NAMALWA (cell line): ENCODE measurements around the gene SOX6.

Experiments
- DNase-seq: peaks from one replicate; pipeline ENCODE4 v3.0.0-alpha.2; 2015; ENCODE audit warnings: low spot score

SOX6 gene

GRCh38 chr11:16364254-16364653 lies 7.9 kb upstream of the SOX6 start:
- DNase-seq = no peak

- DNase-seq = no peak
Measured at GRCh38 chr11:16363706-16364105, 7.4 kb upstream of the SOX6 start.

GRCh38 chr11:16361108-16361865 lies 4.9 kb upstream of the SOX6 start:
- DNase-seq = no peak

GRCh38 chr11:16359369-16359768 lies 3.0 kb upstream of the SOX6 start:
- no peak for DNase-seq

GRCh38 chr11:16358726-16359125 lies 2.4 kb upstream of the SOX6 start:
- no peak for DNase-seq

- no peak for DNase-seq
Measured at GRCh38 chr11:16357775-16358174, 1.4 kb upstream of the SOX6 start.

- no peak for DNase-seq
Measured at GRCh38 chr11:16356761-16357393, 531 bp upstream of the SOX6 start.

GRCh38 chr11:16352707-16353106 lies 3.6 kb downstream of the SOX6 start:
- DNase-seq = no peak

GRCh38 chr11:16350125-16350524 lies 6.2 kb downstream of the SOX6 start:
- DNase-seq = no peak

- DNase-seq = no peak
Measured at GRCh38 chr11:16347928-16348685, 8.2 kb downstream of the SOX6 start.

- DNase-seq = no peak
Measured at GRCh38 chr11:16346975-16347374, 9.4 kb downstream of the SOX6 start.

- no peak for DNase-seq
Measured at GRCh38 chr11:16341853-16342252, 14.5 kb downstream of the SOX6 start.

GRCh38 chr11:16338393-16338792 lies 18.0 kb downstream of the SOX6 start:
- no peak for DNase-seq

GRCh38 chr11:16337421-16338213 lies 18.7 kb downstream of the SOX6 start:
- DNase-seq = no peak

GRCh38 chr11:16336721-16337120 lies 19.6 kb downstream of the SOX6 start:
- no peak for DNase-seq

- DNase-seq = no peak
Measured at GRCh38 chr11:16336204-16336603, 20.1 kb downstream of the SOX6 start.

- DNase-seq = no peak
Measured at GRCh38 chr11:16335236-16335962, 20.9 kb downstream of the SOX6 start.

- DNase-seq = no peak
Measured at GRCh38 chr11:16326679-16327297, 29.6 kb downstream of the SOX6 start.

- DNase-seq = no peak
Measured at GRCh38 chr11:16322190-16322589, 34.2 kb downstream of the SOX6 start.

- DNase-seq = no peak
Measured at GRCh38 chr11:16321148-16321547, 35.2 kb downstream of the SOX6 start.

- no peak for DNase-seq
Measured at GRCh38 chr11:16318320-16318719, 38.0 kb downstream of the SOX6 start.
